WTC11 (cell line): ENCODE data around the gene SYMPK. TPM values are rescaled to one million over a fixed set of nuclear protein-coding genes. Genes with fewer than 3 reads are reported as not detected.
A peak's percentile ranks its signal among the peaks of the same experiment; 100 is the strongest.

ENCODE experiments used
- ATF2 ChIP-seq: sonication (generic); formaldehyde crosslinking; IDR thresholded peaks from 2 replicates; pipeline ENCODE4 v1.8.1; 2022; ENCODE audit warnings: low read depth, missing genetic modification reagents, borderline replicate concordance
- CDX4 ChIP-seq: fragments of 250-450 bp; sonication (Bioruptor Pico); IDR thresholded peaks from 2 replicates; pipeline ENCODE4 v1.9.0; 2021; ENCODE audit warnings: moderate library complexity, mild to moderate bottlenecking, inconsistent platforms, borderline replicate concordance
- E2F5 ChIP-seq: sonication (generic); formaldehyde crosslinking; IDR thresholded peaks from 2 replicates; pipeline ENCODE4 v1.8.1; 2022; ENCODE audit warnings: mild to moderate bottlenecking, moderate library complexity, missing genetic modification reagents
- FOXP1 ChIP-seq: sonication (generic); formaldehyde crosslinking; IDR thresholded peaks from 2 replicates; pipeline ENCODE4 v1.8.0; 2022; ENCODE audit warnings: missing genetic modification reagents, mild to moderate bottlenecking, moderate library complexity, borderline replicate concordance
- GTF2I ChIP-seq: fragments of 250-450 bp; sonication (Bioruptor Pico); conservative IDR thresholded peaks from 2 replicates; pipeline ENCODE4 v1.4.0; 2021; ENCODE audit warnings: mild to moderate bottlenecking
- JAZF1 ChIP-seq: fragments of 250-450 bp; sonication (Bioruptor Pico); IDR thresholded peaks from 2 replicates; pipeline ENCODE4 v1.9.0; 2021; ENCODE audit warnings: moderate library complexity, mild to moderate bottlenecking, inconsistent platforms
- MAX ChIP-seq: sonication (generic); formaldehyde crosslinking; IDR thresholded peaks from 2 replicates; pipeline ENCODE4 v1.8.0; 2022; ENCODE audit warnings: mild to moderate bottlenecking, missing genetic modification reagents
- NFATC4 ChIP-seq: fragments of 250-450 bp; sonication (Bioruptor Pico); IDR thresholded peaks from 2 replicates; pipeline ENCODE4 v1.9.0; 2021; ENCODE audit warnings: mild to moderate bottlenecking
- NR2C2 ChIP-seq: sonication (generic); formaldehyde crosslinking; IDR thresholded peaks from 2 replicates; pipeline ENCODE4 v1.8.0; 2022; ENCODE audit warnings: mild to moderate bottlenecking, missing genetic modification reagents
- TEAD4 ChIP-seq: sonication (generic); formaldehyde crosslinking; IDR thresholded peaks from 2 replicates; pipeline ENCODE4 v1.8.0; 2022; ENCODE audit warnings: mild to moderate bottlenecking, missing genetic modification reagents
- TP53 ChIP-seq: sonication (generic); formaldehyde crosslinking; IDR thresholded peaks from 2 replicates; pipeline ENCODE4 v1.8.1; 2023; ENCODE audit warnings: mild to moderate bottlenecking, missing genetic modification reagents
- ZBTB43 ChIP-seq: sonication (generic); formaldehyde crosslinking; IDR thresholded peaks from 2 replicates; pipeline ENCODE4 v1.8.1; 2023; ENCODE audit warnings: mild to moderate bottlenecking, missing genetic modification reagents
- ZMAT4 ChIP-seq: fragments of 250-450 bp; sonication (Bioruptor Pico); IDR thresholded peaks from 2 replicates; pipeline ENCODE4 v1.9.0; 2021; ENCODE audit warnings: mild to moderate bottlenecking
- ZNF317 ChIP-seq: sonication (generic); formaldehyde crosslinking; IDR thresholded peaks from 2 replicates; pipeline ENCODE4 v1.8.1; 2023; ENCODE audit warnings: low read depth, mild to moderate bottlenecking, moderate library complexity, missing genetic modification reagents, borderline replicate concordance
- total RNA-seq: library from RNA; stranded (reverse); gene quantifications from 3 replicates; pipeline ENCODE4 v1.2.3, GENCODE V29; 2021
- TF ChIP-seq, protein P1 (sequence below): sonication (generic); formaldehyde crosslinking; IDR thresholded peaks from 2 replicates; pipeline ENCODE4 v1.8.0; 2023; ENCODE audit warnings: mild to moderate bottlenecking, missing genetic modification reagents
- TF ChIP-seq, protein P2 (sequence below): fragments of 250-450 bp; sonication (Bioruptor Pico); conservative IDR thresholded peaks from 2 replicates; pipeline ENCODE4 v1.9.0; 2021; ENCODE audit warnings: mild to moderate bottlenecking
- TF ChIP-seq, protein P3 (sequence below): fragments of 250-450 bp; sonication (Bioruptor Pico); IDR thresholded peaks from 2 replicates; pipeline ENCODE4 v1.8.0; 2021; ENCODE audit warnings: mild to moderate bottlenecking
- TF ChIP-seq, protein P4 (sequence below): sonication (generic); formaldehyde crosslinking; IDR thresholded peaks from 2 replicates; pipeline ENCODE4 v1.8.0; 2023; ENCODE audit warnings: missing genetic modification reagents, mild to moderate bottlenecking, borderline replicate concordance
- TF ChIP-seq, protein P5 (sequence below): sonication (generic); formaldehyde crosslinking; IDR thresholded peaks from 2 replicates; pipeline ENCODE4 v1.8.1; 2022; ENCODE audit warnings: missing genetic modification reagents, borderline replicate concordance

The SYMPK gene
- total RNA-seq, 1 experiment from 2014 or later, result 106 TPM

DNA sequence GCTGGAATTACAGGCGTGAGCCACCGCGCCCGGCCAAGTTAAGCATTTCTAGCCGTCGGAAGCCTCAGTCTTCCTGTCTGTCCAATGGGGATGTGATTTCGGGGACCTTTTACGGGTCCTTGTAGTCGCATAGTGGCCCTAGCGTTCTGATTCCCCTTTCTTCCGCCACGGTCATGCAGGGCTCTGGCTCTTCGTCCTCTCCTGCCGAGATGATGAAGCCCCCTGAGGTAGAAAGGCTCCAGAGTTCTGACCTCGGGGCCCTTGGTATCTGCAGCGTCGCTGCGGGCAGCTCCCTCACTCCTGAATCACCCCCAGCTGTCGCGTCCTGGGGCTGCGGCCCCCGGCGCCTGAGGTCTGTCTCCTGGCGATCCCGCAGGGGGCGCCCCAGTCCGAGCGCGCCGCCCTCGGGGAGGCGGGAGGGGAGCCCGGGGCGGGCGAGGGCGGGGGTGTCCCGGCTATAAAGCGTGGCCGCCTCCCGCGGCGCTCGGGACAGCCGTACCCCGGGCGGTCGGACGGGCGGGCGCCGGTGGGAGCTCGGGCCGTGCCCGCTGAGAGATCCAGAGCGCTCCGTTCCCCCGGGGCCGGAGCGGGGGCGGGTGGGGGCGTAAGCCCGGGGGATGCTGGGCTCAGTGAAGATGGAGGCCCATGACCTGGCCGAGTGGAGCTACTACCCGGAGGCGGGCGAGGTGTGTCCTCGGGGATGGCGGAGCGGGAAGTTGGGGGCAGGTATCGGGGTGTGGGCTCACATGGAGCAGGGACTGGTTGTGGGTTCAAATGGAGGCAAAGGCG lies 1.1 kb upstream of the SYMPK start, which contains the start of gene FOXA3 (continued):
- TF ChIP-seq, protein P1, sequence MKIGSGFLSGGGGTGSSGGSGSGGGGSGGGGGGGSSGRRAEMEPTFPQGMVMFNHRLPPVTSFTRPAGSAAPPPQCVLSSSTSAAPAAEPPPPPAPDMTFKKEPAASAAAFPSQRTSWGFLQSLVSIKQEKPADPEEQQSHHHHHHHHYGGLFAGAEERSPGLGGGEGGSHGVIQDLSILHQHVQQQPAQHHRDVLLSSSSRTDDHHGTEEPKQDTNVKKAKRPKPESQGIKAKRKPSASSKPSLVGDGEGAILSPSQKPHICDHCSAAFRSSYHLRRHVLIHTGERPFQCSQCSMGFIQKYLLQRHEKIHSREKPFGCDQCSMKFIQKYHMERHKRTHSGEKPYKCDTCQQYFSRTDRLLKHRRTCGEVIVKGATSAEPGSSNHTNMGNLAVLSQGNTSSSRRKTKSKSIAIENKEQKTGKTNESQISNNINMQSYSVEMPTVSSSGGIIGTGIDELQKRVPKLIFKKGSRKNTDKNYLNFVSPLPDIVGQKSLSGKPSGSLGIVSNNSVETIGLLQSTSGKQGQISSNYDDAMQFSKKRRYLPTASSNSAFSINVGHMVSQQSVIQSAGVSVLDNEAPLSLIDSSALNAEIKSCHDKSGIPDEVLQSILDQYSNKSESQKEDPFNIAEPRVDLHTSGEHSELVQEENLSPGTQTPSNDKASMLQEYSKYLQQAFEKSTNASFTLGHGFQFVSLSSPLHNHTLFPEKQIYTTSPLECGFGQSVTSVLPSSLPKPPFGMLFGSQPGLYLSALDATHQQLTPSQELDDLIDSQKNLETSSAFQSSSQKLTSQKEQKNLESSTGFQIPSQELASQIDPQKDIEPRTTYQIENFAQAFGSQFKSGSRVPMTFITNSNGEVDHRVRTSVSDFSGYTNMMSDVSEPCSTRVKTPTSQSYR (CRISPR knock-in tag), result no peak
- TF ChIP-seq ZBTB43 (CRISPR knock-in tag) (no peak), TP53 (CRISPR knock-in tag) (no peak), TEAD4 (CRISPR knock-in tag) (no peak), GTF2I (CRISPR knock-in tag) (peak; percentile 100), FOXP1 (CRISPR knock-in tag) (0 out of 2 replicates have a peak, but pooled peaks have one; percentile 9), ATF2 (CRISPR knock-in tag) (no peak), JAZF1 (CRISPR knock-in tag) (no peak), MAX (no peak), ZMAT4 (CRISPR knock-in tag) (no peak), E2F5 (CRISPR knock-in tag) (peak; percentile 43; the same call in 1 of the 2 replicates), NFATC4 (CRISPR knock-in tag) (no peak), CDX4 (CRISPR knock-in tag) (no peak), ZNF317 (CRISPR knock-in tag) (no peak), NR2C2 (no peak)
- TF ChIP-seq, protein P2, sequence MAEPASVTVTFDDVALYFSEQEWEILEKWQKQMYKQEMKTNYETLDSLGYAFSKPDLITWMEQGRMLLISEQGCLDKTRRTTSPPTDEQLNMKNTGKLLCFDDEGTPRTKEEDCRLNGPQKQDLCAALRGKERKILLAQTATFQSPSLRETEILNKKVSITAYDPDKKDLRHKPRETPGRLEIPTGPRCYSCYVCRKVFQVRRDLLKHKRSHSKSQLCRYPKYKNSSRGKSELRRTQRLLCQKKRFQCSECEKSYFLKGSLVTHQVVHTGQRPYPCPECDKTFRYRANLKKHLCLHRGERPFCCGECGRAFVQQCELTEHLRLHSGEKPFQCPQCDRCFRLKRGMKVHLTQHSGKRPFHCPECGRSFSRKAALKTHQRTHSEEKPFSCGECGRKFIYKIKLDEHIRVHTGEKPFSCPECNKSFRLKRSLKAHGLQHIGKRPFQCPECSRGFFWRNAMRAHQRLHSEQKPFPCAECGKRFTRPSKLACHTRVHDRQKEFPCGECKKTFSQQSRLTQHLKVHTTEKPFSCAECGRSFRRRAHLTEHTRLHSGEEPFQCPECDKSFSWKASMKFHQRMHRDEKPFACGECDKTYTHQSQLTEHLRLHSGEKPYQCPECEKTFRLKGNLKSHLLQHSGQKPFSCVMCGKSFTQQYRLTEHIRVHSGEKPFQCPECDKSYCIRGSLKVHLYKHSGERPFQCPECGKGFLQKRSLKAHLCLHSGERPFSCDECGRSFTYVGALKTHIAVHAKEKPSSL (CRISPR knock-in tag), result no peak
- TF ChIP-seq, protein P3, sequence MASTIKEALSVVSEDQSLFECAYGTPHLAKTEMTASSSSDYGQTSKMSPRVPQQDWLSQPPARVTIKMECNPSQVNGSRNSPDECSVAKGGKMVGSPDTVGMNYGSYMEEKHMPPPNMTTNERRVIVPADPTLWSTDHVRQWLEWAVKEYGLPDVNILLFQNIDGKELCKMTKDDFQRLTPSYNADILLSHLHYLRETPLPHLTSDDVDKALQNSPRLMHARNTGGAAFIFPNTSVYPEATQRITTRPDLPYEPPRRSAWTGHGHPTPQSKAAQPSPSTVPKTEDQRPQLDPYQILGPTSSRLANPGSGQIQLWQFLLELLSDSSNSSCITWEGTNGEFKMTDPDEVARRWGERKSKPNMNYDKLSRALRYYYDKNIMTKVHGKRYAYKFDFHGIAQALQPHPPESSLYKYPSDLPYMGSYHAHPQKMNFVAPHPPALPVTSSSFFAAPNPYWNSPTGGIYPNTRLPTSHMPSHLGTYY (CRISPR knock-in tag), result no peak
- TF ChIP-seq, protein P4, sequence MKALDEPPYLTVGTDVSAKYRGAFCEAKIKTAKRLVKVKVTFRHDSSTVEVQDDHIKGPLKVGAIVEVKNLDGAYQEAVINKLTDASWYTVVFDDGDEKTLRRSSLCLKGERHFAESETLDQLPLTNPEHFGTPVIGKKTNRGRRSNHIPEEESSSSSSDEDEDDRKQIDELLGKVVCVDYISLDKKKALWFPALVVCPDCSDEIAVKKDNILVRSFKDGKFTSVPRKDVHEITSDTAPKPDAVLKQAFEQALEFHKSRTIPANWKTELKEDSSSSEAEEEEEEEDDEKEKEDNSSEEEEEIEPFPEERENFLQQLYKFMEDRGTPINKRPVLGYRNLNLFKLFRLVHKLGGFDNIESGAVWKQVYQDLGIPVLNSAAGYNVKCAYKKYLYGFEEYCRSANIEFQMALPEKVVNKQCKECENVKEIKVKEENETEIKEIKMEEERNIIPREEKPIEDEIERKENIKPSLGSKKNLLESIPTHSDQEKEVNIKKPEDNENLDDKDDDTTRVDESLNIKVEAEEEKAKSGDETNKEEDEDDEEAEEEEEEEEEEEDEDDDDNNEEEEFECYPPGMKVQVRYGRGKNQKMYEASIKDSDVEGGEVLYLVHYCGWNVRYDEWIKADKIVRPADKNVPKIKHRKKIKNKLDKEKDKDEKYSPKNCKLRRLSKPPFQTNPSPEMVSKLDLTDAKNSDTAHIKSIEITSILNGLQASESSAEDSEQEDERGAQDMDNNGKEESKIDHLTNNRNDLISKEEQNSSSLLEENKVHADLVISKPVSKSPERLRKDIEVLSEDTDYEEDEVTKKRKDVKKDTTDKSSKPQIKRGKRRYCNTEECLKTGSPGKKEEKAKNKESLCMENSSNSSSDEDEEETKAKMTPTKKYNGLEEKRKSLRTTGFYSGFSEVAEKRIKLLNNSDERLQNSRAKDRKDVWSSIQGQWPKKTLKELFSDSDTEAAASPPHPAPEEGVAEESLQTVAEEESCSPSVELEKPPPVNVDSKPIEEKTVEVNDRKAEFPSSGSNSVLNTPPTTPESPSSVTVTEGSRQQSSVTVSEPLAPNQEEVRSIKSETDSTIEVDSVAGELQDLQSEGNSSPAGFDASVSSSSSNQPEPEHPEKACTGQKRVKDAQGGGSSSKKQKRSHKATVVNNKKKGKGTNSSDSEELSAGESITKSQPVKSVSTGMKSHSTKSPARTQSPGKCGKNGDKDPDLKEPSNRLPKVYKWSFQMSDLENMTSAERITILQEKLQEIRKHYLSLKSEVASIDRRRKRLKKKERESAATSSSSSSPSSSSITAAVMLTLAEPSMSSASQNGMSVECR (CRISPR knock-in tag), result 0 out of 2 replicates have a peak, but pooled peaks have one; percentile 33
- TF ChIP-seq, protein P5, sequence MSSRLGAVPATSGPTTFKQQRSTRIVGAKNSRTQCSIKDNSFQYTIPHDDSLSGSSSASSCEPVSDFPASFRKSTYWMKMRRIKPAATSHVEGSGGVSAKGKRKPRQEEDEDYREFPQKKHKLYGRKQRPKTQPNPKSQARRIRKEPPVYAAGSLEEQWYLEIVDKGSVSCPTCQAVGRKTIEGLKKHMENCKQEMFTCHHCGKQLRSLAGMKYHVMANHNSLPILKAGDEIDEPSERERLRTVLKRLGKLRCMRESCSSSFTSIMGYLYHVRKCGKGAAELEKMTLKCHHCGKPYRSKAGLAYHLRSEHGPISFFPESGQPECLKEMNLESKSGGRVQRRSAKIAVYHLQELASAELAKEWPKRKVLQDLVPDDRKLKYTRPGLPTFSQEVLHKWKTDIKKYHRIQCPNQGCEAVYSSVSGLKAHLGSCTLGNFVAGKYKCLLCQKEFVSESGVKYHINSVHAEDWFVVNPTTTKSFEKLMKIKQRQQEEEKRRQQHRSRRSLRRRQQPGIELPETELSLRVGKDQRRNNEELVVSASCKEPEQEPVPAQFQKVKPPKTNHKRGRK (CRISPR knock-in tag), result no peak
